A673 (cell line): ENCODE data around the gene C3orf70. TPM values are rescaled to one million over a fixed set of nuclear protein-coding genes. Genes with fewer than 3 reads are reported as not detected.

Source experiments
- Bru-seq: library from RNA; stranded (reverse); fragments of 400-500 nt; gene quantifications from one replicate; lab custom pipeline; 2021; lab: Mats Ljungman, UMichigan
- BruChase-seq, 2 experiments: library from RNA; stranded (reverse); fragments of 400-500 nt; gene quantifications; one replicate each; lab custom pipeline; 2021; lab: Mats Ljungman, UMichigan
- BruUV-seq: library from RNA; stranded (reverse); fragments of 400-500 nt; replicated peaks from 2 replicates; lab custom pipeline; 2021; lab: Mats Ljungman, UMichigan
- CTCF ChIA-PET: fragments of 300-600 bp; sonication (Branson Sonifier 250); formaldehyde crosslinking; loops from one replicate; lab custom pipeline; 2022; ENCODE audit warnings: antibody characterized with exemption; lab: Charles Lee
- POLR2A ChIA-PET: fragments of 300-600 bp; sonication (Branson Sonifier 250); formaldehyde crosslinking; loops from one replicate; lab custom pipeline; 2022; ENCODE audit warnings: antibody characterized with exemption; ENCODE audit not compliant: low non-redundant PET; lab: Charles Lee
- DNase-seq: peaks from one replicate; pipeline ENCODE4 v3.0.0-alpha.2; 2015; ENCODE audit warnings: low spot score
- H3K27ac ChIP-seq: fragments of 200-600 bp; sonication (generic); 2 replicates; pipeline ENCODE4 v1.5.1; 2016; ENCODE audit warnings: mixed run types, low read depth, mild to moderate bottlenecking, mixed read lengths, antibody characterized with exemption, low read length; ENCODE audit not compliant: poor library complexity, severe bottlenecking
- H3K27me3 ChIP-seq: fragments of 200-600 bp; sonication (generic); replicated peaks from 2 replicates; pipeline ENCODE4 v1.6.1; 2017; ENCODE audit warnings: mixed run types, low read depth, mild to moderate bottlenecking, mixed read lengths, antibody characterized with exemption, low read length; ENCODE audit not compliant: insufficient read depth, poor library complexity
- H3K36me3 ChIP-seq: fragments of 200-600 bp; sonication (generic); 2 replicates; pipeline ENCODE4 v1.6.1; 2016; ENCODE audit warnings: mixed run types, mild to moderate bottlenecking, mixed read lengths, antibody characterized with exemption, low read length; ENCODE audit not compliant: insufficient read depth, poor library complexity, severe bottlenecking
- H3K4me1 ChIP-seq: fragments of 200-600 bp; sonication (generic); 2 replicates; pipeline ENCODE4 v1.6.1; 2017; ENCODE audit warnings: mixed run types, mild to moderate bottlenecking, mixed read lengths, antibody characterized with exemption, low read length; ENCODE audit not compliant: insufficient read depth, poor library complexity, severe bottlenecking
- H3K4me3 ChIP-seq: fragments of 200-600 bp; sonication (generic); 2 replicates; pipeline ENCODE4 v1.5.1; 2016; ENCODE audit warnings: low read depth, mixed run types, mild to moderate bottlenecking, mixed read lengths, low read length; ENCODE audit not compliant: poor library complexity, severe bottlenecking
- H3K9me3 ChIP-seq: fragments of 200-600 bp; sonication (generic); 2 replicates; pipeline ENCODE4 v1.6.1; 2016; ENCODE audit warnings: mixed run types, low read depth, mild to moderate bottlenecking, mixed read lengths, antibody characterized with exemption, low read length; ENCODE audit not compliant: poor library complexity, severe bottlenecking
- CTCF ChIP-seq: fragments of 300-800, 200-600 bp; sonication (generic); conservative IDR thresholded peaks from 2 replicates; pipeline ENCODE4 v1.5.1; 2017; ENCODE audit warnings: low read depth, mild to moderate bottlenecking, antibody characterized with exemption, low read length, moderate library complexity, mixed read lengths
- EZH2 ChIP-seq: fragments of 200-600 bp; sonication (generic); IDR thresholded peaks from 2 replicates; pipeline ENCODE4 v1.6.1; 2017; ENCODE audit warnings: borderline replicate concordance, low read depth, mild to moderate bottlenecking, mixed read lengths, antibody characterized with exemption, low read length; ENCODE audit not compliant: poor library complexity, severe bottlenecking
- intact Hi-C: fragments of 100-400 bp; cut with micrococcal nuclease; formaldehyde crosslinking; loops from one replicate; pipeline ENCODE4 v1.10.0; 2022; ENCODE audit not compliant: unreplicated experiment
- long read RNA-seq: library from polyadenylated mRNA; stranded (forward); transcript quantifications from one replicate; pipeline ENCODE4 v2.0.0, GENCODE V29; 2022
- total RNA-seq: library from RNA; stranded (reverse); gene quantifications from 2 replicates; pipeline ENCODE4 v1.2.3, GENCODE V29; 2021

C3orf70 gene
- total RNA-seq (0.22 and 0.26 TPM in 2 replicates), Bru-seq, nascent RNA (percentile 22 among the genes with signal in this experiment), BruChase-seq, experiment 1, labeled RNA remaining after a 2-hour chase (percentile 24 among the genes with signal in this experiment), BruChase-seq, experiment 2, labeled RNA remaining after a 6-hour chase (percentile 26 among the genes with signal in this experiment)
- long read RNA-seq, partial matches to known transcripts, result 0 of 1 reads
- long read RNA-seq, other reads (novel, unspliced or antisense), result 1 of 1 reads

- ChIA-PET POLR2A (no interaction called here), CTCF (interaction anchor here (0.5 kb wide), 1 partner anchor 158 kb away, joined by 3 read pairs; no protein-coding TSS in a partner anchor)
- Histone ChIP-seq H3K27me3 (peaks cover 70% of the 10 kb centered on the region), H3K36me3 (no peaks in the 10 kb centered on the region), H3K4me1 (peaks cover 3% of the 10 kb centered on the region), H3K4me3 (peak within 1 kb of the TSS; percentile 43), H3K27ac (no peak within 1 kb of the TSS), H3K9me3 (no peaks in the 10 kb centered on the region)
- DNase-seq, result peak; percentile 56
- TF ChIP-seq EZH2, result peak; percentile 85
- TF ChIP-seq CTCF, result no peak
- BruUV-seq, result no TSS peak
- intact Hi-C loops, result no loop called here
Measured at GRCh38 chr3:185152410-185153170, at the start of gene C3orf70. Gene C3orf70 (minus strand): TSS chr3:185153060. CDS start chr3:185152823, 237 bp downstream.

- peak; percentile 27 for DNase-seq
- Histone ChIP-seq H3K9me3 (no peaks in the 10 kb centered on the region), H3K27me3 (no peaks in the 10 kb centered on the region), H3K36me3 (no peaks in the 10 kb centered on the region), H3K4me1 (no peaks in the 10 kb centered on the region), H3K27ac (no peak overlapping the region), H3K4me3 (no peak overlapping the region)
- POLR2A ChIA-PET, result no interaction called here
- CTCF ChIA-PET, result no interaction called here
- intact Hi-C loops, result no loop called here
- no TSS peak for BruUV-seq
- TF ChIP-seq EZH2, result no peak
- TF ChIP-seq CTCF, result no peak
Measured at GRCh38 chr3:185200639-185201038, 47.8 kb upstream of the C3orf70 start.

GRCh38 chr3:185199671-185200070, 46.8 kb upstream of the C3orf70 start:
- no peaks in the 10 kb centered on the region for H3K9me3 ChIP-seq
- no peaks in the 10 kb centered on the region for H3K4me1 ChIP-seq
- POLR2A ChIA-PET, result no interaction called here
- no peak overlapping the region for H3K27ac ChIP-seq
- no peaks in the 10 kb centered on the region for H3K27me3 ChIP-seq
- no peak for DNase-seq
- CTCF ChIA-PET, result no interaction called here
- intact Hi-C loops, result no loop called here
- BruUV-seq, result no TSS peak
- TF ChIP-seq EZH2 (no peak), CTCF (0 out of 2 replicates have a peak, but pooled peaks have one; percentile 18)
- no peak overlapping the region for H3K4me3 ChIP-seq
- no peaks in the 10 kb centered on the region for H3K36me3 ChIP-seq
